ENCODE results near the gene PRKAA2.

DNA sequence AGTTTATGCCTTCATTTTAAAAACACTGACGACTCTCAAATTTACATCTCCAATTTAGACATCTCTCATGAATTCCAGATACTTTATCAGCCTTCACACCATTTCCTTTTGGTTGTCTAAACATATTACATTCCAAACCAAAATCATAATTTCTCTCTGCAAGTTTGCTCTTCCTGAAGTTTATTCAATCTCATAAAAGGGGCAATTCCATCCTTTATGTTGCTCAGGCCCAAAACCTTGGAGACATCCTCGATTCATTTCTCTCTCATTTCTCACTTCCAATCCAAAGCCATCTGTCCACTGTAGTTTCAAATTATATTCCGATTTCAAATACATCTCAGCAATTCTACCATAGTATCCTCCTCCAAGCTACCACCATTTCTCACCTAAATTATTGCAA lies 100.1 kb downstream of the PRKAA2 start:
- TF ChIP-seq, protein P1, sequence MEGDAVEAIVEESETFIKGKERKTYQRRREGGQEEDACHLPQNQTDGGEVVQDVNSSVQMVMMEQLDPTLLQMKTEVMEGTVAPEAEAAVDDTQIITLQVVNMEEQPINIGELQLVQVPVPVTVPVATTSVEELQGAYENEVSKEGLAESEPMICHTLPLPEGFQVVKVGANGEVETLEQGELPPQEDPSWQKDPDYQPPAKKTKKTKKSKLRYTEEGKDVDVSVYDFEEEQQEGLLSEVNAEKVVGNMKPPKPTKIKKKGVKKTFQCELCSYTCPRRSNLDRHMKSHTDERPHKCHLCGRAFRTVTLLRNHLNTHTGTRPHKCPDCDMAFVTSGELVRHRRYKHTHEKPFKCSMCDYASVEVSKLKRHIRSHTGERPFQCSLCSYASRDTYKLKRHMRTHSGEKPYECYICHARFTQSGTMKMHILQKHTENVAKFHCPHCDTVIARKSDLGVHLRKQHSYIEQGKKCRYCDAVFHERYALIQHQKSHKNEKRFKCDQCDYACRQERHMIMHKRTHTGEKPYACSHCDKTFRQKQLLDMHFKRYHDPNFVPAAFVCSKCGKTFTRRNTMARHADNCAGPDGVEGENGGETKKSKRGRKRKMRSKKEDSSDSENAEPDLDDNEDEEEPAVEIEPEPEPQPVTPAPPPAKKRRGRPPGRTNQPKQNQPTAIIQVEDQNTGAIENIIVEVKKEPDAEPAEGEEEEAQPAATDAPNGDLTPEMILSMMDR (IDR thresholded peaks at IDR 0.05; ENCODE audit: borderline replicate concordance, extremely low read depth, low read length, poor library complexity, severe bottlenecking): no peak
- TF ChIP-seq EZH2 (IDR thresholded peaks at IDR 0.05; ENCODE audit: borderline replicate concordance, low read depth, low read length, severe bottlenecking): no peak
